GM18873 (cell line): ENCODE measurements around the gene KCNK17.

Experiments used
- ATAC-seq: cut with Tn5 transposase; IDR thresholded peaks from one replicate; pipeline ENCODE4 v1.9.1; 2021; ENCODE audit warnings: mild to moderate bottlenecking, moderate library complexity, moderate number of reproducible peaks; ENCODE audit not compliant: unreplicated experiment, low FRiP score

Gene KCNK17

GRCh38 chr6:39338397-39338796, 24.2 kb upstream of the KCNK17 start:
- no peak for ATAC-seq

GRCh38 chr6:39335780-39336545, 21.7 kb upstream of the KCNK17 start:
- no peak for ATAC-seq

GRCh38 chr6:39333644-39334438, 19.6 kb upstream of the KCNK17 start:
- no peak for ATAC-seq

GRCh38 chr6:39330476-39330875, 16.3 kb upstream of the KCNK17 start:
- ATAC-seq, result no peak

GRCh38 chr6:39330057-39330456, 15.8 kb upstream of the KCNK17 start:
- ATAC-seq, result no peak

GRCh38 chr6:39328066-39328465, 13.8 kb upstream of the KCNK17 start:
- no peak for ATAC-seq

- ATAC-seq, result no peak
Measured at GRCh38 chr6:39327507-39327906, 13.3 kb upstream of the KCNK17 start.

- ATAC-seq, result no peak
Measured at GRCh38 chr6:39322306-39322850, 8.2 kb upstream of the KCNK17 start, which contains the start of gene KCNK16. Gene KCNK16 (minus strand): TSS chr6:39322702. CDS start chr6:39322540, 162 bp downstream.

- ATAC-seq, result no peak
Measured at GRCh38 chr6:39321761-39322160, 7.5 kb upstream of the KCNK17 start.

GRCh38 chr6:39320363-39320984, 6.3 kb upstream of the KCNK17 start:
- ATAC-seq, result no peak

- no peak for ATAC-seq
Measured at GRCh38 chr6:39319621-39320362, 5.6 kb upstream of the KCNK17 start.

GRCh38 chr6:39317256-39317655, 3.0 kb upstream of the KCNK17 start:
- no peak for ATAC-seq

- no peak for ATAC-seq
Measured at GRCh38 chr6:39313526-39314272, 520 bp downstream of the KCNK17 start.

- ATAC-seq, result no peak
Measured at GRCh38 chr6:39312912-39313525, 1.2 kb downstream of the KCNK17 start.

- ATAC-seq, result no peak
Measured at GRCh38 chr6:39310542-39310941, 3.7 kb downstream of the KCNK17 start.

- ATAC-seq, result no peak
Measured at GRCh38 chr6:39309942-39310531, 4.2 kb downstream of the KCNK17 start.

GRCh38 chr6:39307462-39307861, 6.8 kb downstream of the KCNK17 start:
- no peak for ATAC-seq

- ATAC-seq, result no peak
Measured at GRCh38 chr6:39304951-39305350, 9.3 kb downstream of the KCNK17 start.
